Lung microvascular endothelial cell (primary cell): ENCODE measurements around the gene TMEM151B. TPM values are rescaled to one million over a fixed set of nuclear protein-coding genes. Genes with fewer than 3 reads are reported as not detected.
A peak's percentile ranks its signal among the peaks of the same experiment; 100 is the strongest.
"Not testable (repeated sequence)": the region's sequence is repeated elsewhere in the genome, so short reads cannot be mapped to it uniquely, and the experiment has no call there.

ENCODE experiments used
- DNase-seq, 2 donors: peaks; one replicate each; pipeline versions ENCODE4 v3.0.0 to v3.0.0-alpha.2; 2010; ENCODE audit warnings: low read depth in 2 of 2
- total RNA-seq: library from RNA; depleted of rRNA; stranded (reverse); fragments of >200 nt; gene quantifications from 2 replicates; pipeline ENCODE4 v1.2.1, GENCODE V29; 2014

TMEM151B gene
- total RNA-seq, result under 0.01 TPM in 1 of 2 replicates, not detected in the other

DNA sequence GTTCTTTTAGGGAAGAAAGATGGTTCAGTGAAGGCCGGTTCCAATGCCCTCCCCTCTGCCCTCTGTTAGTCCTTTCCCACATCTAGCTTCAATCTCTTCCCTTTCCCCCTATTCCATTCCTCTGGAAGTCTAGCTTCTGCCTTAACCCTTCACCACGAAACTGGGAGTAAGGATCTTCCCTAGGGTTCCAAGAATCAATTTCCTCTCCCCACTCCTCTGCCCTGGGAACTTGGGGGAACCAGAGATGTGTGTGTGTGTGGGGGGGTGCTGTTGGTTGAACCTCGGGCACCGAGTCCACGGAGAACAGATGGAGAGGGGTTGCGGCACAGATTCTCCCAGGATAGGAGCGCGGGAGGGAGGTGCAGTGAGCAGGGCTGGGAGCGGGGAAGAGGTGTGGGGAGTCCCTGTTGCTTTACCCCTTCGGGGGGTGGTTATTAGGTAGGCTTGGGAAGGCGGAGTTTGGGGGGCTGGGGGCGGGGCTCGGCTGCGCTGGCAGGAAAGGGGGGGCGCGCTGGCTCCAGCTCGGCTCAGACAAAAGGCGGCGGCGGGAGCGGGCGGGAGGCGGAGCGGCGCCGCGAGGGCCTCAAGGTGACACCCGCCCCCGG lies at the start of gene TMEM151B:
Gene TMEM151B, plus strand, starts transcription at position 530 of the 605 bp plus-strand sequence. CDS start 293 bp downstream, outside the sequence.
- DNase-seq, result no peak

DNA sequence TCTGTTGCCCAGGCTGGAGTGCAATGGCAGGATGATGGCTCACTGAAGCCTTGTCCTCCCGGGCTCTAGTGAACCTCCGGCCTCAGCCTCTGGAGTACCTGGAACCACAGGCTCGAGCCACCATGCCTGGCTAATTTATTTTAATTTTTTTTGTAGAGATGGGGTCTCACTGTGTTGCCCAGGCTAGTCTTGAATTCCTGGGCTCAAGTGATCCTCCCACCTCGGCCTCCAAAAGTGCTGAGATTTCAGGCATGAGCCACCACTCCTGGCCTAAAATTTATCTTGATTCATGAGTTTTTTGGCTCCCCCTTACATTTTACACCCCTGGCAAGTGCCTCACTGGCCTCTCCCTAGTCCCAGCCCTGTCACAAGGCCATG lies 49.3 kb upstream of the TMEM151B start:
- DNase-seq, result no peak

DNA sequence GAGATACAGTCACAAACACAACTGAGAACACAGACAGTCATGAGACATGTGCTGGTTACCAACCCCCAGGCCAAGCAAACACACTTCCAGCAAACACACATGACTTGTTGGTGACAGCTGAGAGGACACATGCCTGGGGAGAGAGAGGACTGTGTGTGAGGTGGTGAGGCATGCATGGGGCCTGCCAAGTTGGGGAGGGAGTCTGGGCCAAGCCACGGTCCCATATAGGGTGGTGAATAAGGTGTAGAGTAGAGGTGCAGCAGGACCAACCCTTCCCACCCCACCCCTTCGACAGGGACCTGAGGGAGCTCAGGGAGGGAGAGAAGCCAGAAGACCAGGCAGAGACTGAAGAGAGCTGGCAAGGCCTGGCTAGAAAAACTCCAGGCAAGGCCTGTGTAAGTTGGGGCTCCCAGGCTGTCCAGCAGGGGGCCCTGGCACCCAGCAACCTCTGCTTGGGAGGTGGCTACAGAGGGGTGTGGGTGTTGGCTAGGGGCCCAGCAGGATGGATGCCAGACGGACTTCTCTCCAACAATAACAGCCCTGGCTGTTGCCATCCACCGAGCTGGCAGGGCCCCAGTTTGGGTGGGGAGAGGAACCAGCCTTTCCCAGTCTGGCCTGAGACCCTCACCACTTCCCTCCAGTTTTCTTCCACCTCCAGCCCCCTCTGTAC lies 48.8 kb upstream of the TMEM151B start:
- peak; percentile 91 for DNase-seq

DNA sequence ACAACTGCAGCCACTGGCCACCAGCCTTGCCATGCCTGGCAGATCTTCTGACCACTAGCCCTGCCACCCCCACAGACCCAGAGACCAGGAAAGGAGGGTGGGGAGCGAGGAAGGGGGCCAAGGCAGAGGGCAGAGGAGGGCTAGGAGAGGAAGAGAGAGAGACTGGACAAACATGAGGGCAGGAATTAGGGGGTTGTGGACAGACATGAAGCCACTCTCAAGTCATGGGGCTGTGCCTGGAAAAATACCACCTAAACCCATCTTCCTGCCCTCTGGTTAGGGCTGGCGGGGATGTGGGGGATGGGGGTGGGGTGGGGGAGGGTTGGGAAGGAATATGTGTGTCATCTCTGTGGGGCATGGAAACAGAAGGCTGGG lies 48.3 kb upstream of the TMEM151B start:
- peak in 1 of 2 donors; percentile 62 for DNase-seq

DNA sequence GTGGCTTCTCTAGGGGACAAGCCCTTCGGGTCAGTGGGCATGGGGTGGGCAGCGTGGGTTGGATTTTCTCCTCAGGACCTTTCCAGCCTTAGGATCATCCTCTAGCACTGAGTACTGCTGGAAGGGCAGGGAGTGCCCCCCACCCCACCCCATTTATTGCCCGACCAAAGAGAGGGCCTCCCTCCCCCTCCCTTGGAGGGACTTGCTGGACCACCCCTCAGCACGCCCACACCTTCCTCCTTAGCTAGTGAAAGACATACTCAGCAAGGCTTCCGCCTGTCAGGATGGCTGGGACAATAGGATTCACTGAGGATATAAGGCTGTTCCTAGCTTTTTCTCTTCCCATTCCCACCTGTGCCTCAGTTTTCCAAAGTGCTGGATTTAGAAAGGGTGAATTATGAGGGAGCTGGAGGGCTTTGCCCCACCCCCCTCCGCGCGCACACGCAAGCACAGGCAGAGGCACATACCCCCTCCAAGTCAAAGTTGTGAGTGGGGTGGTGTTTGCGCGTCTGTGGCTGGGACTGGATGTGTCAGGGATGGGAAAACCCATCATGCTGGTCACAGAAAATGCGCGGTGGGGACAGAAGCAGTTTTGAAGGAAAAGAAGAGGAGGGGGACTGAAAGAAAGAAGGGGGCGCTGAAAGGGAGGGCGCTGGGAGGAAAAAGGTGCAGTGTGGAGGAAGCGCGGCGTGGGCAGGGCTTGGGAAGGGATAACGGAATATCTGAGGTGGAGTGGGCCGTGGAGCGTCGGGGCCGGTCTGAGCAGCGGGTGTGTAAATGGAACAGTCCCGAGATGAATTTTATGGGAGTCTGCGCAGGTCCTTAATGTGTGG lies 47.5 kb upstream of the TMEM151B start:
- peak in 1 of 2 donors; percentile 50 for DNase-seq

DNA sequence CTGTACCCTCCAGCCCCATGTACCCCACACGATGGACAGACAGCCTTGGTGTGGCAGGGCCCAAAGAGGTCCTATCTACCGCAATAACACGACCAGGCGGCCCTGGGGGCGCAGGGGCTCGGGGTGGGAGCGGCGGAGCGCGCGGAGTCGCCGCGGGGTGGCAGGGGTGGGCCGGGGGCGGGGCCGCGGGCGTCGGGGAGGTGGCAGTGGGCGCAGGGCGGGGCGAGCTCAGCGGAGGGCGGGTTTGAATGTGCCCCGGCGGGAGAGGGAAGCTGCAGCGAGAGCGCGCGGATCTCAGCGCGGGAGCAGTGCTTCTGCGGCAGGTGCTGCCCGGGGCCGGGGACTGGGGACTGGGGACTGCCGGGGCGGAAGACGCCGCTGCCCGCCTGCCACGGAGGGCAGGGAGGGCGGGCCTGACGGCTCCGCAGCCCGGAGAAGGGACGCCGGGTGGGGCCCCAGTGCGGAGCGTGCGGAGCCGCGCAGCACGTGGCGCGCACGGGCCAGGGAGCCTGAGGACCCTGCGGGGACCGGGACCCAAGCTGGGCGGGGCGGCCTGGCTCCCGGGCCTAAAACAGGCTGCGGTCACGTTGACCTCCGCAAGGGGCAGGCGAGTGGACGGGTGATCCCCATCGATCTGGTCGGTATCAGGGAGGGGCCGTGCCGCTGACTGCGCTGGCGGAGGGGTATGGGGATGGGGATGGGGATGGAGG lies 46.8 kb upstream of the TMEM151B start, which contains the start of gene SLC29A1:
Gene SLC29A1, plus strand, starts transcription at position 277 of the 710 bp plus-strand sequence. CDS start 3,719 bp downstream, outside the sequence.
- DNase-seq, result peak; percentile 71 to 73

DNA sequence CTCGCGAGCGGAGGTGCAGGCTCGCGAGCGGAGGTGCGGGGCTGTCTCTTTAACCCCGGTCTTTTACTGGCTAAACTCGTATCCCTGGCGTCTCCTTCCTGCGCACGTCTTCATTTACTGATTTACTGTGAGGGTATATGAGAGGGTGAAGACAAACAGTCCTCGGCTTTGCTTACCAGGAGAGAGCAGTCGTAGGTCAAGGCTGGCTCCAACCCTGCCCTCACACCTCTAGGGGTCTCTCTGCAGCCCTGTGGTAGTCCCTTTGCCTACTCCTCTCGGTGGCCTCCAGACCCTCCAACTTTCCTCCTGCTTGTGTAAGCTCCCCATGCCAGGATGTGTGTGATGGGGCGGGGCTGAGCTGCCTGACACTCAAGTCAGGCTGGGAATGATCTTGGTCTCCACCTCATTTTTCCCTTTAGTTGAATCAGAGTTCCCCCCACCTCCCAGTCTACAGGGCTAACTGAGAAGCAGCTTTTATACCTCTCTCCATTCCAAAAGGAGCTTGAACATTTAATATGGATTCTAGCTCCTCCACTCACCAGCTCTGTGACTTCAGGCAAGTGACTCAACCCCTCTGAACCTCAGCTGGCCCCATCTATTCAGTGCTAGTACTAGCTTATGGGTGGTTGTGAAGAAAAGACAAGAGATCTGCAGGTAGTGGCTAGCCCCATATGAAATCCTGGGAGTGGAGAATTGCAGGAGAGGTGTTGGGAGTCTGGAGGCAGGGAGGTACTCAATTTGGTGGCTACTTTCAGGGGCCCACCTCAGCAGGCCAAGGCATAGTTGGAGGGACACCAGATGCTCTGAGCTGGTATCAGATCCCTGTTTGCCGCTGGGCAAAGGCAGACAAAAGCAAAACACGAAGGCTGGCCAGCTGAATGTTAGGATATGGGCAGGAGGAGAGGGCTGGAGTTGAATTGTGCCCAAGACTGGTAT lies 46.0 kb upstream of the TMEM151B start:
- peak in 1 of 2 donors; percentile 52 for DNase-seq

DNA sequence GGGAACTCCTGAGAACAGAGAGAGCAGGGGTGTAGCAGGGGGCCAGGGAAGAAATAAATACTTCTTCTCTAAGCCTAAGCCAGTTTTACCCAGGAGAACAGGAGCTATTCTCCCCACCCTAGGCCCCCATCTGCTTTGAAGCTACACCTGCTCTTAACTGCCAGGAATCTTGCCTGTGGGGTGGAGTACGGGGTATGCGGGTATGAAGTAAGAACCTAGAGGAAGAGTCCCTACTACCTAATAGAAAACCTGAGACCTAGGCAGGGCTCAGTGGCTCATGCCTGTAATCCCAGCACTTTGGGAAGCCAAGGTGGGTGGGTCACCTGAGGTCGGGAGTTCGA lies 45.3 kb upstream of the TMEM151B start:
- DNase-seq, result no peak

DNA sequence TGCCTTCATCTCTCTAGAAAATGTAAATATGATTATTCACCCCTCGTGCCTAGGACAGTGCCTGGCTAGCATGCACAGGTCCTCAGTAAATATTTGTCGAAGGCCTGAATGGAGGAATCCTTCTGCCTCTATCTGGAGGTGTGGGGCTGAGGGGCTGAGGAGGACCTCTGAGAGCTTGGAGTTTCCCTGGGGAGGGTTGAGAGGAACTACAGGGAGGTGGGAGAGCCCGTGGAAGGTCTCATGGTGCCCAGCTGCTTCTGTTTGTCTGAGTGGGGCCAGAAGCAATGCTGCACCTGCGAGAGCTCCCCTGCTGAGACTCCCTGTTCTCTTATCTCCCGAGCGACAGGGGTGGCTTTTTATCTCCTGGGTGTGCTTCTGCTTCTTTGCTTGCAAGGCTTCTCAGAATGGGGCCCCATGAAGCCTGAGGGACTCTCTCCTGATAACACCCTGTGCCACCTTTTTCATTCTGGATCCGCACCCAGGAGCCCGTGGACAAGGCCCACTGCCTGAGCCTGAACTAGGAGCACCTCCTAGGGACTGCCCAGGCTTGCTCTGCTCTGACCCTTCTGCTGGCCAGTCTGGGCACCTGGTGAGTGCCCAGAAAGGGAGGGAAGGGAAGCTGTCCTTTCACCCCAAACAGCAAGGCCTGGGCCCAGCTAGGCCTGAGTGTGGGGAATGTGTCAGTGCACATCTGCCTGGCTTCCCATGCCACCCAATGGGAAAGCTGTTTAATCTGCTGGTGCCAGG lies 44.5 kb upstream of the TMEM151B start:
- DNase-seq, result no peak

DNA sequence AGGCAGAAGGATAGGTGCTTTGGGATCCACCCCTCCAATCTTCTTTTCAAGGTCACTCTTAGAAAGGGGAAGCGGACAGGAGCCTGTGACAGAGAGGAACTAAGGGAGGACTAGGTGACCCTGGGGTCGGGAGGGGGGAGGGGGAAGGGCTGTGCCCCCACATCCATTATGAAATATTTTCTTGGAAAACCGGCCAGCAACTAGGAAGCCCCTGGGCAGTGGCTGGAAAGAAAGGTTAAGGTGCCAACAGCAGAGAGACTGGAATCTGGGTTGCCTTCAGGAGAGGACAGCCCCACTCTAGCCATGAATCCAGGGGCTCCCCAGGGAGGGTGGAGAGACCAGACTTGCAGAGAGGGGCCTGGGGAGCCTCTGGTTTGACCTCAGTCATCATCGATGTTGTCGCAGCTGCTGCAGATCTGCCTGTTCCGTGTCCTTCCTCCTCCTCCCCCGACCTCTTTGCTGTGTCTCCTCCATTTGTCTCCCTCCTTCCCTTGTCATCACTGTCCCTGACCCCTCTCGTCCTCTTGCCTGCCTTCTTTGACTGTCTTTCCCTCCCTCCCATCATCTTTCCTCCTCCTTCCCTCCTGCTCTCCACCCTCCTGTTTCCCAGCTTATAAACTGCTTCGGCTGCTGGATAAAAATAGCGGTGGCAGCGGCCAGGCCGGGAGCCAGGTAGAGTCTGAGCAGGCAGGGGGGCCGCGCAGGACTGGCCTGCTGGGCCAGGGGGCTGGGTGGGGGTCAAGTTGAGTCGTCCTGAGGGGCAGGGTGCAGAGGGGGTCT lies 43.7 kb upstream of the TMEM151B start:
- no peak for DNase-seq

DNA sequence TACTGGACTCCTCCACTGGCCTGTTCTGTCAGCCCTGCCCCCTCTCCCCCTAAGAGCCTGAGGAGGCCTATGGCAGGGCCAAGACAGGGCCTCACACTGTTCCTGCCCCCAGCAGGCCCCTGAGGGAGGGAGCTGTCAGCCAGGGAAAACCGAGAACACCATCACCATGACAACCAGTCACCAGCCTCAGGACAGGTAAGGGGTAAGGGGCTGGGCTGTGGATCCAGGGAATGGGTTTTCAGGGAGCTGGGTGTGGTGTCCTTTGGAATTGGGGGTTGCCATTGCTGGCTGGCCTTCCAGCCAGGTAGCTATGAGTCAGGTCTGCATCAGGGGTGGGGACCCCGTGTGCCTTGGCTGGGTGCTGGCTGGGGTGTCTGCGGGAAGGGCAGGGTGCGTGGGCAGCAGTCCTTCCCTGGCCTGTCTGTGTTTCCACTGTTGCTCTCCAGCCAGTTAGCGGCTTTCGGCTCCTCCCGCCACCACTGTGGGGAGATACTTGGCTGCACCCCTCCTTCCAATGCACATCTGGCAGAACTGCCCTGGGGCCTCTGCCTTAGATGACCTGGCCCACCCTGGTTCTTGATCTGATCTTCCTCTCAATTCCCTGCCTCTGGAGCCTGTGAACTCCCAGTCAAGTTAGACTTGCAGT lies 43.0 kb upstream of the TMEM151B start:
- no peak for DNase-seq

DNA sequence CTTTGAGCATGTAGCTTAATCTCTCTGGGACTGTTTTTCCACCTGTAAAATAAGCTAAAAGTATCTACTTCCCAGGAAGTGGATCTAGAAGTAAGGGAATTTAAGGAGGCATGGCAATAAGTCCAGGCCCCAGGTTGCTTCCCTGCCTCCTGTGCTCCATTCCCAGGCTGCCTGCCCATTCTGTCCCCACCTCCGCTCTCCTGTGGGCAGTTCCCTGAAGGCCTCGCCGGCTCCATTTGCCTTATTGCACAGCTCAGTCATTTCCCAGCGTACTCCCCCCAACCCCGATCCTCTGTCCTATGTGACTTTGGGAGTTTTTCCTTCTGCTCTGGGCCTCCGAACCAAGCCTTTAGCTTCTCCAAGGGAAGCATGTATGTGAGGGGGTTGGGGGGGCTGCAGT lies 42.2 kb upstream of the TMEM151B start:
- no peak for DNase-seq

DNA sequence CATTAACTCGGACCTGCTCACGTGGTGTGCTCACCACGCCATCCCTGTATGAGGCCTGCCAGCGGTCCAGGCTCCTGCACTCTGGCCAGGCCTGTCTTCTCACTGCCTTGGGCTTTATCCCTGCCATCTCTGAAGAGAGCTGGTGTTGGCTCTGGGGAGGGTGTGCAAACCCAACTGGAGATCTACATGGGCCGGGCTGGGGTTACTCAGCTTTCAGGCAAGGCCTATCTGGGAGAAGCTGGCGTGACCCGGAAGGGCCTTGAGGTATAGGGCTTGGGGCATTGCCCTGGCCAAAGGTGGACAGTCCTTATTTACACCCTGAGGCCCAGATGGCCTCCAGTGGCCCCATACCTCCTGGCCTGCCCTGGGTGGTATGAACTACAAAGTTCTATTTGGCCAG lies 41.8 kb upstream of the TMEM151B start:
- DNase-seq, result no peak

DNA sequence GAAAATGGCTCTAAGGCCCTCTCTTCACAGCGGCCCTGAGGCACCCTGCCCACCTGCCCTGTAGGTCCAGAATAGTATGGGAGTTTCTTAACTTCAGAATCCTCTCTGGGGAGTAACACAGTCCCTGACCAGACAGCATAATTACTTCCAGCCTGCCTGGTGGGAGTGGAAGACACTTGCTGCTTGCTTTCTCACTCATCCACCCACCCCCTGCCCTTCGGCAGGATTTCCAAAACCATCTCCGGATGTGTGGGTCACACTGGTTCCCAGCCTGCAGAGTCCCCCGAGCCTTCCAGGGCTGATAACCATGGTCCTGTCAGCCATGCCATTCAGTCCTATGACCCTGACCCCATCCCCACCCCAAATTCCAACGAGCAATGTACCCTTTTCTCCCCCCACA lies 41.4 kb upstream of the TMEM151B start:
- DNase-seq, result no peak

DNA sequence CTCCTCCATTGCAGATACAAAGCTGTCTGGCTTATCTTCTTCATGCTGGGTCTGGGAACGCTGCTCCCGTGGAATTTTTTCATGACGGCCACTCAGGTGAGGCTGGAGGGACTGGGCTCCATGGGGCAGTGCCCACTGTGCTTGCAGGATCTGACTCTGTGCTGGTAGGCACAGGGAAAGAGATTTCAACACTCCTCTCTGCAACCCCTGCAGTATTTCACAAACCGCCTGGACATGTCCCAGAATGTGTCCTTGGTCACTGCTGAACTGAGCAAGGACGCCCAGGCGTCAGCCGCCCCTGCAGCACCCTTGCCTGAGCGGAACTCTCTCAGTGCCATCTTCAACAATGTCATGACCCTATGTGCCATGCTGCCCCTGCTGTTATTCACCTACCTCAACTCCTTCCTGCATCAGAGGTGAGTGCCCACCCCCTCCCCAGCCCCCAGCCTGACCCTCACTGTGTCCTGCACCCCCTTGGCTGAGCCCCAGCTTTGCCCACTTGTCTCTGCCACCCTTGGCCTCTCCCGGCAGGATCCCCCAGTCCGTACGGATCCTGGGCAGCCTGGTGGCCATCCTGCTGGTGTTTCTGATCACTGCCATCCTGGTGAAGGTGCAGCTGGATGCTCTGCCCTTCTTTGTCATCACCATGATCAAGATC lies 40.7 kb upstream of the TMEM151B start:
- DNase-seq, result no peak

DNA sequence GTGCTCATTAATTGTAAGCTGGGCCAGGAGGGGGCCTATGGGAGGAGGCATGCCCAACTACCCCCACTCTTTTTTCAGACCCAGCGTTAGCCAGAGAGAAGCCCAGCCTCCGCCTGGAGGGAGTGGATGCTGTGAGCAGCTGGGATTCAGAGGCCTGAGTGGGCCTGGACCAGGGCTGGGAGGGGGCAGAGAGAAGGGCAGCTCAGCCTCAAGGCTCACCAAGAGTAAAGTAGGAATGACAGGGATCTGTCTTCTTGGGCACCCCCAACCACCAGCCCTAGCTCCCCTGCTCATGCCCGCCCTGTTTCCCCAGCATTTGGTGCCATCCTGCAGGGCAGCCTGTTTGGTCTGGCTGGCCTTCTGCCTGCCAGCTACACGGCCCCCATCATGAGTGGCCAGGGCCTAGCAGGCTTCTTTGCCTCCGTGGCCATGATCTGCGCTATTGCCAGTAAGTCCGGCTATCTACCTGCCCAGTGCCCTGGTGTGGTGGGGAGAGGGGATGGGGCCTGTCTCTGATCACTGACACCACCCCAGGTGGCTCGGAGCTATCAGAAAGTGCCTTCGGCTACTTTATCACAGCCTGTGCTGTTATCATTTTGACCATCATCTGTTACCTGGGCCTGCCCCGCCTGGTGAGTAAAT lies 40.1 kb upstream of the TMEM151B start:
- no peak for DNase-seq

DNA sequence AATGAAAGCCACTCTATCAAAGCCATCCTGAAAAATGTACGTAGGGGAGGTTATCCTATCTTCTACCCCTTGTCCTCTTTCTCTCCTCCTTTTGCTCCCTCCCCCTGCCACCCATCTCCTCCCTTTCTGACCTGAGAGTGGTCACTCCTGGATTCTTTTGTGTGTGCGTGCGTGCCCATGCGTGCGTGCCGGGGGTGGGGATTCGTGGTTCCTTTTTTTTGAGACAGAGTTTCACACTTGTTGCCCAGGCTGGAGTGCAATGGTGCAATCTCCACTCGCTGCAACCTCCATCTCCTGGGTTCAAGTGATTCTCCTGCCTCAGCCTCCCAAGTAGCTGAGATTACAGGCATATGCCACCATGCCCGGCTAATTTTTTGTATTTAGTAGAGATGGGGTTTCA lies 38.8 kb upstream of the TMEM151B start:
- DNase-seq, result not testable (repeated sequence)
